OCI-LY1 (cell line): ENCODE measurements around the gene CHCHD4.

ENCODE experiments used
- EZH2 ChIP-seq: fragments of 200-600 bp; sonication (generic), shearing (Covaris generic); IDR thresholded peaks from 2 replicates; pipeline ENCODE4 v1.8.0; 2017; ENCODE audit warnings: borderline replicate concordance, mixed run types, mild to moderate bottlenecking, antibody characterized with exemption, low read length, moderate library complexity, mixed read lengths
- TF ChIP-seq, protein P1 (sequence below): fragments of 200-600 bp; sonication (generic), shearing (Covaris generic); IDR thresholded peaks from 2 replicates; pipeline ENCODE4 v1.5.1; 2017; ENCODE audit warnings: mild to moderate bottlenecking, antibody characterized with exemption, low read length, moderate library complexity, mixed read lengths

DNA sequence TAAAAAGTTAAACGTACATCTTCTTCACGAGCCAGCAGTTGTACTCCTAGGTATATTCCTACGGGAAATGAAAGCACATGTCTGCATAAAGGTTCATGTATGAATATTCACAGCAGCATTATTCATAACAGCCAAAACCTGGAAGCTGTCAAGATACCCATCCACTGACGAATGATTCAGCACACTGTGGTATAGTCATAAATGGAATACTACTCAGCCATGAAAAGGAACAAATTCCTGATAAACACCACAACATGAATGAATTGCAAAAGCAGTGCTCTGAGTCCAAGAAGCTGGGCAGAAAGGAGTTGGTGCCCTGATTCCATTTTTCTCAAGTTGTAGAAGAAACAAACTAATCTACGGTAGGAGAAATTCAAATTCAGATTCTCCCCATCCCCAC lies 4.1 kb upstream of the CHCHD4 start:
- TF ChIP-seq, protein P1, sequence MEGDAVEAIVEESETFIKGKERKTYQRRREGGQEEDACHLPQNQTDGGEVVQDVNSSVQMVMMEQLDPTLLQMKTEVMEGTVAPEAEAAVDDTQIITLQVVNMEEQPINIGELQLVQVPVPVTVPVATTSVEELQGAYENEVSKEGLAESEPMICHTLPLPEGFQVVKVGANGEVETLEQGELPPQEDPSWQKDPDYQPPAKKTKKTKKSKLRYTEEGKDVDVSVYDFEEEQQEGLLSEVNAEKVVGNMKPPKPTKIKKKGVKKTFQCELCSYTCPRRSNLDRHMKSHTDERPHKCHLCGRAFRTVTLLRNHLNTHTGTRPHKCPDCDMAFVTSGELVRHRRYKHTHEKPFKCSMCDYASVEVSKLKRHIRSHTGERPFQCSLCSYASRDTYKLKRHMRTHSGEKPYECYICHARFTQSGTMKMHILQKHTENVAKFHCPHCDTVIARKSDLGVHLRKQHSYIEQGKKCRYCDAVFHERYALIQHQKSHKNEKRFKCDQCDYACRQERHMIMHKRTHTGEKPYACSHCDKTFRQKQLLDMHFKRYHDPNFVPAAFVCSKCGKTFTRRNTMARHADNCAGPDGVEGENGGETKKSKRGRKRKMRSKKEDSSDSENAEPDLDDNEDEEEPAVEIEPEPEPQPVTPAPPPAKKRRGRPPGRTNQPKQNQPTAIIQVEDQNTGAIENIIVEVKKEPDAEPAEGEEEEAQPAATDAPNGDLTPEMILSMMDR, result no peak
- TF ChIP-seq EZH2, result no peak
